ENCODE measurements around the gene PLD2. TPM values are rescaled to one million over a fixed set of nuclear protein-coding genes. Genes with fewer than 3 reads are reported as not detected.
A peak's percentile ranks its signal among the peaks of the same experiment; 100 is the strongest.

Gene PLD2
- total RNA-seq, 2 donors from 2014 or later, result 25.7 to 41.5 TPM

- 82 to 89% methylated on average over 2 of the region's 2 CpGs for WGBS, 2 donors
- intact Hi-C loops (cut with DNase I), result no loop called here
- Histone ChIP-seq H3K9me3 (no peaks in the 10 kb centered on the region), H3K27me3 (no peaks in the 10 kb centered on the region), H3K36me3 (replicated peaks in 1 of 2; ENCODE audit: insufficient read depth in 1 of 2, low read depth in 2 of 2) (peaks cover 0 to 4% of the 10 kb centered on the region in 2 donors), H3K4me3 (no peak overlapping the region), H3K27ac (no peak overlapping the region), H3K4me1 (no peaks in the 10 kb centered on the region)
- ATAC-seq (no peak), DNase-seq (no peak)
- TF ChIP-seq, protein P1, sequence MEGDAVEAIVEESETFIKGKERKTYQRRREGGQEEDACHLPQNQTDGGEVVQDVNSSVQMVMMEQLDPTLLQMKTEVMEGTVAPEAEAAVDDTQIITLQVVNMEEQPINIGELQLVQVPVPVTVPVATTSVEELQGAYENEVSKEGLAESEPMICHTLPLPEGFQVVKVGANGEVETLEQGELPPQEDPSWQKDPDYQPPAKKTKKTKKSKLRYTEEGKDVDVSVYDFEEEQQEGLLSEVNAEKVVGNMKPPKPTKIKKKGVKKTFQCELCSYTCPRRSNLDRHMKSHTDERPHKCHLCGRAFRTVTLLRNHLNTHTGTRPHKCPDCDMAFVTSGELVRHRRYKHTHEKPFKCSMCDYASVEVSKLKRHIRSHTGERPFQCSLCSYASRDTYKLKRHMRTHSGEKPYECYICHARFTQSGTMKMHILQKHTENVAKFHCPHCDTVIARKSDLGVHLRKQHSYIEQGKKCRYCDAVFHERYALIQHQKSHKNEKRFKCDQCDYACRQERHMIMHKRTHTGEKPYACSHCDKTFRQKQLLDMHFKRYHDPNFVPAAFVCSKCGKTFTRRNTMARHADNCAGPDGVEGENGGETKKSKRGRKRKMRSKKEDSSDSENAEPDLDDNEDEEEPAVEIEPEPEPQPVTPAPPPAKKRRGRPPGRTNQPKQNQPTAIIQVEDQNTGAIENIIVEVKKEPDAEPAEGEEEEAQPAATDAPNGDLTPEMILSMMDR (IDR thresholded peaks at IDR 0.05), result no peak
- no peak for TF ChIP-seq POLR2A (IDR thresholded peaks at IDR 0.05)
Observed at GRCh38 chr17:4870855-4871254, 63.9 kb downstream of the PLD2 start.

DNA sequence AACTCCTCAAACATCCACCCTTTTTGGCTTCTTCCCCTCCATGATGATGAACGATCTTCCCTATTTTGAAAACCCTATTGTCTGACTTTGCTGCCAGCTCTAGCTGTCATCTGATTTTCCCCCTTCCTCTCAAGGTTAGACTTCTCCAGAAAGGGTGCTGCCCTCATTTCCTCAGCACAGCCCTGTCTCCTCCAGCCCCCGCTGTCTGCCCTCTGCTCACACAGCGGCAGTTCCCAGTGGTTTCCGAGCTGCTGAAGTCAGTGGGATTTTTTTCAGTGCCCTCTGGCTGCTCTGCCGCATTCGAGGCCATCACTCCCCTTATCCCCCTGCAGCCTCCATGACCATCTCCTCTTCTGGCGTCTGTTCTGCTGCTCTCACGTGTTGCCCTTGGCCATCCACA, 65.8 kb downstream of the PLD2 start:
- H3K4me3 ChIP-seq, result no peak overlapping the region
- H3K27me3 ChIP-seq, result no peaks in the 10 kb centered on the region
- TF ChIP-seq POLR2A (IDR thresholded peaks at IDR 0.05), result no peak
- TF ChIP-seq, protein P1 (IDR thresholded peaks at IDR 0.05), result no peak
- no peaks in the 10 kb centered on the region for H3K4me1 ChIP-seq
- H3K27ac ChIP-seq, result no peak overlapping the region
- H3K9me3 ChIP-seq, result no peaks in the 10 kb centered on the region
- intact Hi-C loops (cut with DNase I), result no loop called here
- DNase-seq, result peak in 1 of 4 donors; percentile 48
- no peak for ATAC-seq
- 64 to 75% methylated on average over 8 of the region's 8 CpGs for WGBS, 2 donors
- H3K36me3 ChIP-seq (replicated peaks in 1 of 2; ENCODE audit: insufficient read depth in 1 of 2, low read depth in 2 of 2), result peaks cover 0 to 4% of the 10 kb centered on the region in 2 donors

Other genes starting within 250 kb of the PLD2 start
- gene GGT6, start 246.6 kb upstream of the PLD2 start, total RNA-seq, result 10 to 100 TPM; 29.3 to 85.7 TPM
- gene SMTNL2, start 222.6 kb upstream of the PLD2 start, total RNA-seq, result under 1 TPM; 0.33 to 0.78 TPM
- not detected for gene ALOX15, start 165.5 kb upstream of the PLD2 start, total RNA-seq
- gene PELP1, start 103.0 kb upstream of the PLD2 start, total RNA-seq, result 10 to 100 TPM; 18.9 to 39.9 TPM
- 10 to 100 TPM; 12.5 to 13.2 TPM for gene ARRB2, start 96.5 kb upstream of the PLD2 start, total RNA-seq
- gene MED11, start 75.7 kb upstream of the PLD2 start, total RNA-seq, result 10 to 100 TPM; 20.8 to 23.3 TPM
- 1 to 10 TPM in 1 of 2 donors, under 1 TPM in 1; 0.52 to 2.3 TPM for gene ZMYND15, start 67.3 kb upstream of the PLD2 start, total RNA-seq
- 10 to 100 TPM in 1 of 2 donors, 1 to 10 TPM in 1; 3.6 to 27.5 TPM for gene CXCL16, start 67.2 kb upstream of the PLD2 start, total RNA-seq
- 1 to 10 TPM; 1.8 to 2.0 TPM for gene TM4SF5, start 35.3 kb upstream of the PLD2 start, total RNA-seq
- gene VMO1, start 20.8 kb upstream of the PLD2 start, total RNA-seq, result not detected
- gene GLTPD2, start 18.2 kb upstream of the PLD2 start, total RNA-seq, result not detected
- 10 to 100 TPM; 41.5 to 89.0 TPM for gene PSMB6, start 11.0 kb upstream of the PLD2 start, total RNA-seq
- gene MINK1, start 26.2 kb downstream of the PLD2 start, total RNA-seq, result 10 to 100 TPM; 32.7 to 66.6 TPM
- gene C17orf107, start 92.4 kb downstream of the PLD2 start, total RNA-seq, result 10 to 100 TPM in 1 of 2 donors, 1 to 10 TPM in 1; 5.2 to 11.9 TPM
- 1 to 10 TPM in 1 of 2 donors, under 1 TPM in 1; 0.33 to 1.8 TPM for gene CHRNE, start 95.9 kb downstream of the PLD2 start, total RNA-seq
- gene GP1BA, start 125.1 kb downstream of the PLD2 start, total RNA-seq, result not detected
- 10 to 100 TPM; 23.7 to 33.2 TPM for gene SLC25A11, start 132.9 kb downstream of the PLD2 start, total RNA-seq
- 10 to 100 TPM; 23.1 to 37.6 TPM for gene RNF167, start 133.1 kb downstream of the PLD2 start, total RNA-seq
- gene PFN1, start 141.4 kb downstream of the PLD2 start, total RNA-seq, result 100 to 1,000 TPM; 164 to 180 TPM
- gene ENO3, start 144.0 kb downstream of the PLD2 start, total RNA-seq, result 1 to 10 TPM; 3.3 to 3.6 TPM
- 10 to 100 TPM; 26.2 to 29.0 TPM for gene SPAG7, start 160.7 kb downstream of the PLD2 start, total RNA-seq
- gene CAMTA2, start 180.5 kb downstream of the PLD2 start, total RNA-seq, result 10 to 100 TPM; 17.1 to 48.8 TPM
- gene INCA1, start 190.4 kb downstream of the PLD2 start, total RNA-seq, result 1 to 10 TPM in 1 of 2 donors, not detected in 1; 1.0 TPM
- gene KIF1C, start 190.8 kb downstream of the PLD2 start, total RNA-seq, result 10 to 100 TPM; 43.1 to 54.4 TPM
- not detected for gene SLC52A1, start 228.3 kb downstream of the PLD2 start, total RNA-seq

Measured in body of pancreas (tissue), 4 donors.